ENCODE results near the gene KCNIP4.

The KCNIP4 gene

DNA sequence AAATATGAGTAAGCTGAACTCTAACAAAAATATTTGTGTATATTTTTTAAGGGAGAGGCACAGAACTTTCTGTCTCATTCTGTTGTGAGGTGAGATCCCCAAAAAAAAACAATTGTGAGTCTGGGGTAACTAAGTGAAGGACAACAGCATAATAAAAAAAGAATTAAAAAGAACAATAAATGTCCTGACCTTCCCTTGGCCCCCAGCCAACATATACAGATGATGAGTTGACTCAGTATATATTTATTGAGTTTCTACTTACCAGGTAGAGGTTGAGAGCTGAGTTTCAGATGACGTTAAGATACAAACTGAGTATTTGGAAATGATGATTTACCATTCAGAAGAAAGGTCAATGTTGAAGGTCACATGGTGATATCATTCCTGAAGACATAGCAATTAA lies 239.5 kb downstream of the KCNIP4 start:
- Histone ChIP-seq H3K9me3 (ENCODE audit: insufficient read depth, low read depth, low read length) (no peaks in the 10 kb centered on the region), H3F3A (ENCODE audit: low read depth) (no peaks in the 10 kb centered on the region), H2AFZ (ENCODE audit: low read length) (no peak overlapping the region), H3K79me2 (ENCODE audit: insufficient read depth, low read length) (no peaks in the 10 kb centered on the region), H3K4me2 (ENCODE audit: low read depth, low read length, poor library complexity, severe bottlenecking) (no peak overlapping the region), H3K36me3 (ENCODE audit: insufficient read depth, low read length) (no peaks in the 10 kb centered on the region), H3K9me2 (replicated peaks; ENCODE audit: low read depth, low read length) (no peaks in the 10 kb centered on the region), H3K9ac (ENCODE audit: low read depth, low read length, poor library complexity, severe bottlenecking) (no peak overlapping the region), H3K4me1 (ENCODE audit: insufficient read depth, low read length, poor library complexity, severe bottlenecking) (no peaks in the 10 kb centered on the region), H4K20me1 (ENCODE audit: insufficient read depth, low read length, poor library complexity, severe bottlenecking) (no peaks in the 10 kb centered on the region), H3K27me3 (ENCODE audit: insufficient read depth, low read length, poor library complexity, severe bottlenecking) (no peaks in the 10 kb centered on the region), H3K4me3 (ENCODE audit: low read length, poor library complexity, severe bottlenecking) (no peak overlapping the region)
- TF ChIP-seq, protein P1, sequence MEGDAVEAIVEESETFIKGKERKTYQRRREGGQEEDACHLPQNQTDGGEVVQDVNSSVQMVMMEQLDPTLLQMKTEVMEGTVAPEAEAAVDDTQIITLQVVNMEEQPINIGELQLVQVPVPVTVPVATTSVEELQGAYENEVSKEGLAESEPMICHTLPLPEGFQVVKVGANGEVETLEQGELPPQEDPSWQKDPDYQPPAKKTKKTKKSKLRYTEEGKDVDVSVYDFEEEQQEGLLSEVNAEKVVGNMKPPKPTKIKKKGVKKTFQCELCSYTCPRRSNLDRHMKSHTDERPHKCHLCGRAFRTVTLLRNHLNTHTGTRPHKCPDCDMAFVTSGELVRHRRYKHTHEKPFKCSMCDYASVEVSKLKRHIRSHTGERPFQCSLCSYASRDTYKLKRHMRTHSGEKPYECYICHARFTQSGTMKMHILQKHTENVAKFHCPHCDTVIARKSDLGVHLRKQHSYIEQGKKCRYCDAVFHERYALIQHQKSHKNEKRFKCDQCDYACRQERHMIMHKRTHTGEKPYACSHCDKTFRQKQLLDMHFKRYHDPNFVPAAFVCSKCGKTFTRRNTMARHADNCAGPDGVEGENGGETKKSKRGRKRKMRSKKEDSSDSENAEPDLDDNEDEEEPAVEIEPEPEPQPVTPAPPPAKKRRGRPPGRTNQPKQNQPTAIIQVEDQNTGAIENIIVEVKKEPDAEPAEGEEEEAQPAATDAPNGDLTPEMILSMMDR (conservative IDR thresholded peaks at IDR 0.05; ENCODE audit: low read length), result no peak
- no peak for TF ChIP-seq EZH2phosphoT487 (IDR thresholded peaks at IDR 0.05; ENCODE audit: borderline replicate concordance)

DNA sequence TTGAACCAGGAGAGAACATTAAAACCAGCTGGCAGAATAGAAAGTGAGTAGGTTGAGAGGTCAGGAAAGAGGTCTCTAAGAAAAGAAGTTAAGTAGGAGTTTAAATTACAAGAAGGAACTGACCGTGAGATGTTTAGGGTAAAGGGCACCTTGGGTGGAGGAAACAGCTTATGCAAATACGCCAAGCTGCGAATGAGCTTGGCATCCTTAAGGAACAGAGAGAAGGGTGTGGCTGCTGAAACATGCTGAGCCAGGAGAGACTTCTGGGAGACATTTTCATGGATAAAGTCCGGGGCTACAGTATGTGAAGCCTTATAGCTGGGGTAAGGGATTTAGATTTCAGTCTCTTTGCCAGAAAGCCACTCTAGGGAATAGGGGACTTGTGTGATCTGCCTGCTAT lies 249.1 kb downstream of the KCNIP4 start:
- Histone ChIP-seq H3K79me2 (ENCODE audit: insufficient read depth, low read length) (no peaks in the 10 kb centered on the region), H3K9me3 (ENCODE audit: insufficient read depth, low read depth, low read length) (no peaks in the 10 kb centered on the region), H3K4me1 (ENCODE audit: insufficient read depth, low read length, poor library complexity, severe bottlenecking) (no peaks in the 10 kb centered on the region), H2AFZ (ENCODE audit: low read length) (no peak overlapping the region), H3K4me2 (ENCODE audit: low read depth, low read length, poor library complexity, severe bottlenecking) (no peak overlapping the region), H3F3A (ENCODE audit: low read depth) (no peaks in the 10 kb centered on the region), H3K36me3 (ENCODE audit: insufficient read depth, low read length) (no peaks in the 10 kb centered on the region), H4K20me1 (ENCODE audit: insufficient read depth, low read length, poor library complexity, severe bottlenecking) (no peaks in the 10 kb centered on the region), H3K27me3 (ENCODE audit: insufficient read depth, low read length, poor library complexity, severe bottlenecking) (no peaks in the 10 kb centered on the region), H3K9me2 (replicated peaks; ENCODE audit: low read depth, low read length) (no peaks in the 10 kb centered on the region), H3K4me3 (ENCODE audit: low read length, poor library complexity, severe bottlenecking) (no peak overlapping the region), H3K9ac (ENCODE audit: low read depth, low read length, poor library complexity, severe bottlenecking) (no peak overlapping the region)
- TF ChIP-seq, protein P1 (conservative IDR thresholded peaks at IDR 0.05; ENCODE audit: low read length), result no peak
- TF ChIP-seq EZH2phosphoT487 (IDR thresholded peaks at IDR 0.05; ENCODE audit: borderline replicate concordance), result no peak

DNA sequence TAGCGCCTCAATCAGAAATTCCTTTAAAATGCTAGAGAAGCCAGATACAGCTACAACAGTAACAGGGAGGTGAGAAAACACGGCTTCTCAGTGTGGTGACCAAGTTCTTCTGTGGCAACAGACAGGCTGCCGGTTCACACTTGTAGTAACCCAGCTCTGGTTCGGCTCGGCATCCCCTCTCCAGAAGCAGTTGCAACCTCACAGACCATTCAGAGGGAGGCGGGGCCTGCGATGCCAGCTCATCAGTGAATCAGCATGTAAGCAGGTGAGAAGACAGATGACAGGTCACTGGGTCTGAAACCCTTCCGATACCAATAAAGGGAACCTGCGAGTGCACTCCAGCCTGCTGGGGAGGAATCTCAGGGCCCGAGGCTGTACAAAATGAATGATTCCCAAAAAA lies 251.0 kb downstream of the KCNIP4 start:
- Histone ChIP-seq H4K20me1 (ENCODE audit: insufficient read depth, low read length, poor library complexity, severe bottlenecking) (no peaks in the 10 kb centered on the region), H3K27me3 (ENCODE audit: insufficient read depth, low read length, poor library complexity, severe bottlenecking) (no peaks in the 10 kb centered on the region), H3K79me2 (ENCODE audit: insufficient read depth, low read length) (no peaks in the 10 kb centered on the region), H3K9ac (ENCODE audit: low read depth, low read length, poor library complexity, severe bottlenecking) (no peak overlapping the region), H3K4me3 (ENCODE audit: low read length, poor library complexity, severe bottlenecking) (no peak overlapping the region), H3K4me1 (ENCODE audit: insufficient read depth, low read length, poor library complexity, severe bottlenecking) (no peaks in the 10 kb centered on the region), H2AFZ (ENCODE audit: low read length) (no peak overlapping the region), H3K36me3 (ENCODE audit: insufficient read depth, low read length) (no peaks in the 10 kb centered on the region), H3K9me2 (replicated peaks; ENCODE audit: low read depth, low read length) (no peaks in the 10 kb centered on the region), H3F3A (ENCODE audit: low read depth) (no peaks in the 10 kb centered on the region), H3K4me2 (ENCODE audit: low read depth, low read length, poor library complexity, severe bottlenecking) (no peak overlapping the region), H3K9me3 (ENCODE audit: insufficient read depth, low read depth, low read length) (no peaks in the 10 kb centered on the region)
- TF ChIP-seq, protein P1 (conservative IDR thresholded peaks at IDR 0.05; ENCODE audit: low read length), result no peak
- no peak for TF ChIP-seq EZH2phosphoT487 (IDR thresholded peaks at IDR 0.05; ENCODE audit: borderline replicate concordance)
